NK-92 (cell line): ENCODE data around the gene CMTR1.

ENCODE experiments used
- DNase-seq: peaks from one replicate; lab custom pipeline; 2025; ENCODE audit not compliant: unreplicated experiment; lab: John Stamatoyannopoulos, UW

The CMTR1 gene

DNA sequence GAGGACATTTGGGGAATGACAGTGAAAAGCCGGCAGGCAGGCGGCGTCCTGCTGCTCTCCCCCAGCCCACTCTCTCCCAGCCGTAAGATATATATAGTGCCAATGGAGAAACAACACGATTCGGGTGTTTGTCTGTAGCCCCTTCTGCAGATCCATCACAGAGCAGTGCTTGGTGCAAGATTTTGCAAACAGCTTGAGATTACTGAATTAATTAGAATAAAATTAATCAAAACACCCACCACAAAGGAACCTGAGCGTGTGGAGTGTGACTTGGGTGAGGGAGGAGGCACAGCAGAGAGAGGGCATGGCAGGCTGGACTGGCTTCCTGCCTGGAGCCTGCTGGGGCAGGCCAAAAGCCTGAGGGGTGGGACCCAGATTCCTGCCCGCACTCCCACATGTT is 95.5 kb downstream of the CMTR1 start:
- DNase-seq: no peak

DNA sequence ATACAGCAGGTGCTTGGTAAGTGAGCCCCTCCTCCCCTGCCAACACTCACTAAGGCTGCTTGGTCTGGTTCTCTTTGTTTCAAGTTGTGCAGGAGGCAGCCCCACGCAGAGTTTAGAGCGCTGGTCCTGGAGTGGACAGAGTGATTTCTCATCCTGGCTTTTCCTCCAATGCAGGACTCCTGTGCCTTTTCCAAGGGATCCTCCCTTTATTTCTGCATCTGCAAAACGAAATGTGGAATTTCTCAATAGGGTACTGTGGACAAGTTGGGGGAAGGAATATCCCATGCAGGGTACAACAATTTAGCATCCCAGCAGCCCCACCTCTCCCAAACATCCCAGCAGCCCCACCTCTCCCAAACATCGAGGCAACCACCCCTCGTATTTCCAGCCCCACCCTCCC is 97.3 kb downstream of the CMTR1 start:
- no peak for DNase-seq

DNA sequence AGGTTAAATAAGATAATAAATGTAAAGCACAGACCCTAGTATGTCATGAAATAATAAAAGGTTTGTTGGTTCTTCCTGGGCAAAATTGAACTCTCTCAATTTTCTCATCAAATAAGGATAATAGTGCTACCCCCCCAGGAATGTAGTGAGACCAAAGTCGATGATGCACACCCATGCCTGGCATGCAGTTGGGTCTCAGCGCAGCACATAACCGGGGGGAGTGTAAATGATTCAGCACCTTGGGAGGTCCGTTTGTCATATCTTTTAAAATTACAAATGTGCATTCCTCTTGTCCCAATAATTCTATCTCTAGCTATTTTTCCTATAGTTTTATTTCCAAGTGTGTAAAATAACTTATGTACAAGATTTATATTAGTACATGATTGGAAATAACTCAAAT is 98.0 kb downstream of the CMTR1 start:
- no peak for DNase-seq
